DMS53 (cell line): ENCODE measurements around the gene JAK2.
A peak's percentile ranks its signal among the peaks of the same experiment; 100 is the strongest.
"Not testable (repeated sequence)": the region's sequence is repeated elsewhere in the genome, so short reads cannot be mapped to it uniquely, and the experiment has no call there.

ENCODE experiments used
- DNase-seq: peaks from one replicate; lab custom pipeline; 2025; lab: John Stamatoyannopoulos, UW

The JAK2 gene

DNA sequence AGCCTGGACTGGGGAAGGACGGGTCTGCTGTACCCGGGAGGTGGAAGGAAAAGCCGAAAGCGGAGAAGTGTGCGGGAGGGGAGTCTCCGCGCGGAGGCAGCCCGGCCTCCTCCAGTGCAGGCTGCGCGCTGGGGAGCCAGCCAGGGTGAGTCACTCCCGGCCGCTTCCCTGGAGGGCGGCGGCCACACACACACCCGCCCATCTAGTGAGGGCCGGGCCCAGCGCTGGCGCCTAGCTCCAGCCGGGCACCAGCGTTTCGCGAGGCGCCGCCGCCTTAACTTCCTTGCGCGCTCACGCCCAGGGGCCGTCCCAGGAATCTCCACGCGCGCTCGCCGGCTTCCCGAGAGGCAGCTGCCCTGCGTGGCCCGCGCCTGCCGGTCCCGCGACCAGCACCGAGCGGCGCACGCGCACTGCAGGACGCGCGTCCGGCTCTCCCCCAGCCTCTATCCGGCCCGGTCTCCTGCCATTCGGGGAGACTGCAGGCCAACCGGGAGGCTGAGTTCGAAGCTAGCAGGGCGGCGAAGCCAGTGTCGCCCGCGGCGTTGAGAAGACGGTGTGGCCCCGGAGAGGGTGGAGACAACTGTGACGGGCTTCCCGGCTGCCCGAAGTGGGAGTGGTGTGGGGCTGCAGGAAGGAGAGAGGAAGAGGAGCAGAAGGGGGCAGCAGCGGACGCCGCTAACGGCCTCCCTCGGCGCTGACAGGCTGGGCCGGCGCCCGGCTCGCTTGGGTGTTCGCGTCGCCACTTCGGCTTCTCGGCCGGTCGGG lies at the start of gene JAK2:
Gene JAK2 (plus strand): TSS at position 652 of the 765 bp plus-strand sequence. CDS start 36,716 bp downstream, outside the sequence.
- DNase-seq = peak; percentile 97

DNA sequence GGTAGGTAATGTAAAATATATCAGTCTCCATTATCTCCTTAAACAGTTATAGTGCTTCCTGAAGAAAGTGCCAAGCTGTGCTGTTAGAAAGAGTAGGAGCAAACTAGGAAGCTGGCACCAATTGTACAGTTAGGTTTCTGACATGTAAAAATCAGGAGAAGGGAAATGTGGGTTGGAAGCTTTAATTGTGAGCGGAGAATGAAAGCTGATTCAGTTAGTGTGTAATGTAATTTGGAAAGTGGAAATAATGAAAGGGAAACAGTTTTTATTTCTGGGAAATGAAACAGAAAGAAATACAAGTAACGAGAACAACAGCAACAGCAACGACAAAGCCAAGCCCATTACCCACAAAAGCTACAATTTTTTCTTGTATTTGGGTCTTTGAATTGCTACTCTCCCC lies 48.8 kb upstream of the JAK2 start:
- DNase-seq = no peak

DNA sequence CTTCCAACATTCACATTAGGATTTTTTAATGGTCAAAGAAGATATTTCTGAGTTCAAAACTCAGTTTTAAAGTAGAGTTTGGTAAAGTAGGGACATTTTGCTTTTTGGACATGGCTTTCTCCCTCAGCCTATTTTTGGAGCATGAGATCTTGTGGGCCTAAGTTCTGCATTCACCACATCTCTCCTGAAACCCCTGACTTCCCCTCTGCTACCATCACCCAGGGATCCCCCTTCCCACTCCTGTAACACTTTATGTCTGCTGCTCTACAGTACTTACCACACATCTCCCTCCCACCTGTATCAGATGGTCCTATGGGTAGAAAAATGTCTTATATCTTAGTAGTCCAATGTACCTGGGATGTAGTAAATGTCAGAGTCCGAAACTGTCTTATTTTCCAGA lies 48.2 kb upstream of the JAK2 start:
- DNase-seq = no peak

DNA sequence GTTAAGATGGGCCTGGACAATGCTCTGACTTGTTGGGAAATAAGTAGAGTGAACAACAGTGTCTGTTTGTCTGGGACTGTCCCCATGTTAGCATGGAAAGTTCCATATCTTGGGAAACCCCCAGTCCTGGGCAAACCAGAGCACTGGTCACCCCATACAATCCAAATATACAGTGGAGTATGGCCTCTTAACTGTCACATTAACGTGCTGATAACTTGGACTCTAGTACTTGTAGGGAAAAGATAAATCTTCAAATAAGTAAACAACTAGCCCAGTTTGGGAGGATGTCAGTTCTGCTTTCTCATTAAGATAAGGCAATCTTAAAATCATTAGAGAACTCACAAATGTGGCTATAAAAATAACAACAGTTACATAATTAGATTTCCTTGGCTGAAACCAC lies 47.6 kb upstream of the JAK2 start:
- no peak for DNase-seq

DNA sequence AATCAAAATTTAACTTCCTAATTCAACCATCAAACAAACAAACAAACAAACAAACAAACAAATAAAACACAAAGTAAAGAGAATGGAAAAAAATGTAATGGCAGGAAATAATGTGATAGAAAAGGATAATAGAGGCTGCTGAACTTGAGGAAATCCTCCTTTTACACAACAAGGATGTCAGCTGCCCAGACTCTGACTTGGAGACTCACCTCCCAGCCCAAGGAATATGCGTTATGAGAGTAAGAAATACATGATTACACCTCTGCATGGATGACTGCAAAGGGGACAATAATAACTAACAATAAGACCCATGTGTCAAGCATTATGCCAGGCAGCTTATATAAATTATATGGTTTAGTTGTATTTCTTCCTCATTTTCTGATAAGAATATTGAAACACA lies 46.6 kb upstream of the JAK2 start:
- no peak for DNase-seq

DNA sequence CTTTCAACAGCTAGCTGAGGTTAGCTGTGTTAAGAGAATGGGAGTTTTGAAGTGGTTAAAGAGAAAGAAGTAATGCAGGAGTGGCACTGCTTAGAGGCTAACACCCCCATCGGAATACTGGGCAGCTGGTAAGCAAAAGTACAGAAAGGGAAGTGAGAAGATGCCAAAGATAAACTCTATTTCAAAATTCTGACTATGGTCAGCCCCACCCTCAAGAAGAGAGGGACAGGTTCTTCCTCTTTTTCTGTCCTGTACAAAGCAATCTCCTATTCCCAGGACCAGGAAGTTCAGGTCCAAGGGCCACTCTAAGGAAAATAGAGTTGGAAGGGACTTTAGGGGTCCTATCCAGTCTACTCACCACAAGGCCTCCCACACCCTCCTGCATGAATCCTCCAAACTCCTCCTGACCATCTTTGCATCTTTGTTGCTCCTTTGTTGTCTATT lies 45.9 kb upstream of the JAK2 start:
- no peak for DNase-seq

DNA sequence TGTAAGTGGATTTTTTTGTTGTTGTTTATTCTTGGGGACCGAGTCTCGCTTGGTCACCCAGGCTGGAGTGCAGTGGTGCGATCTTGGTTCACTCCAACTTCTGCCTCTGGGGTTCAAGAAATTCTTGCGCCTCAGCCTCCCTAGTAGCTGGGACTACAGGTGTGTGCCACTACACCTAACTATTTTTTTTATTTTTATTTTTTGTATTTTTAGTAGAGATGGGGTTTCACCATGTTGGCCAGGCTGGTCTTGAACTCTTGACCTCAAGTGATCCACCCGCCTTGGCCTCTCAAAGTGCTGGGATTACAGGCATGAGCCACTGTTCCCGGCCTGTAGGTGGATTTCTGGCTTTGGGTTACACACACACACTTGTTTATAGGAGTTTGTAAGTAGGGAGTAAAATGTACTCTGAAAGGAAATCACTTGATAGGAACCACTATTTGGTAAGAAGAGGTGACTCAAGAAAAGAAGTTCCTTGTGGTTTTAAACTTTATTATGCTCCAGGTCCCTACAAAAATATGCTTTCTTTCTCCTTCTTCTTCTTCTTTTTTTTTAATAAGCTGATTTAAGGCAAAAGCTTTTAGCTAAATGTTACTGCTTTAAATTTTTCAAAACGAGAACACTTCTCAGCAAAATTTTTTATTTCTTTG lies 42.9 kb upstream of the JAK2 start:
- not testable (repeated sequence) for DNase-seq

DNA sequence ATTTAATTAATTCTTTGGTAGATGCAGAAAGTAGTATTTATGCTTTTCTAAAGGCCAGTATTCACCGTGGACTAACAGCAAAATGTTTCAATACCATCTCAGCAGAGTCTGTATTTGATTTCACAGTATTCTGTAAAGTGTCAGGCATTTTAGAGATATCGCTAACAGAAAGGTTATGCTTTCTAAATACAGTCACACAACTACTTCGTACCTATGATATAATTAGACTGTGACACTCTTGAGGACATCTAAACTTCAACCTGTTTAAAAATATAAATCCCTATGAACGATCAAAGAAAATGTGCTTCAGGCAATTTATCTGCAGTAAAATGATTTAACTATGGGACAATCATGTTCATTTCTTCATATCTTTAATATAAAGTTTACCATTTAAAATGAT lies 41.7 kb upstream of the JAK2 start:
- DNase-seq = no peak

DNA sequence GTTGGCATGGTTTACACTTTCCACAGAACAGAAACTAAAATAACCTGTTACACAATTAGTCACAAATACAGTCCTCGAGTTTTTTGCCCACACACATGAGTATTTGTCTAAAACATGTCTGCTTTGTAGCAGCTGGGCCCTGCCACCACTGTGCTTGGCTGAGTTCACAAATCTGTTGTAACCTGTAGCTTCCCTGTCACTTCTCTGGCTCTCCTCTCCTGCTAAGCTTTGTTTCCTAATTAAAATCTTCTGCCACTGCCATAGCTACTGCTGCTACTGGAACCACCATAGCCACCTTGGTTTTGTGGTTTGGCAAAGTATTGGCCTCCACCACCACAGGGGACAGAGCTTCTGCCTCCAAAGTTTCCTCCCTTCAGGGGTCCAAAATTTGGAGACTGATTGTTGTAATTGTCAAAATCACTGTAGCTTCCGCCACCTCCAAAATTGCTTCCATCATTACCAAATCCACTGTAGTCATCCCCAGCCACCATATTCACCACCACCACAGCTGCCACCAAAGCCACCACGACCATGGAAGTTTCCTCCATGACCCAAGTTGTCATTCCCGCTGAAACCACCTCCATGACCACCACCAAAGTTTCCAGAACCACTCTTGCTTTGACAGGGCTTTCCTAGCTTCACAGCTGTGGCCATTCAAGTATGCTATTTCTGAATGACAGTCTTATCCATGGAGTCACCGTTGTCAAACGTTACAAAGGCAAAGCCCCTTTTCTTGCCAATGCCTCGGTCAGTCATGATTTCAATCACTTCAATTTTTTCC lies 40.5 kb upstream of the JAK2 start:
- DNase-seq = not testable (repeated sequence)

DNA sequence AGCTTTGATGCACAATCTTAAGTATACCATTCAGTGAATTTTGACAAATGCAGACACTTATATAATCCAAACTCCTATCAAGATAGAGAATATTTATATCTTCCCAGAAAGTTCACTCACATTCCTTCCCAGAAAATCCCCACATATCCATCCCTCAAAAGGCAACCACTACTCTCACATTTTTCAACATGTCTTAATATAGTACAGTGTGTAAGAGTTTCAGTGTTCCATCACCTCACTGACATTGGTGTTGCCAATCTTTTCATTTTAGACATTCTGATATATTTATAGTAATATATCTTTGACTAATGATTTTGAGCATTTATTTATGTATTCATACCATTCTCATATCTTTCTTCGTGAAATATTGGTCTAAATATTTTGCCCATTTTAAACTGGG lies 38.1 kb upstream of the JAK2 start:
- no peak for DNase-seq

DNA sequence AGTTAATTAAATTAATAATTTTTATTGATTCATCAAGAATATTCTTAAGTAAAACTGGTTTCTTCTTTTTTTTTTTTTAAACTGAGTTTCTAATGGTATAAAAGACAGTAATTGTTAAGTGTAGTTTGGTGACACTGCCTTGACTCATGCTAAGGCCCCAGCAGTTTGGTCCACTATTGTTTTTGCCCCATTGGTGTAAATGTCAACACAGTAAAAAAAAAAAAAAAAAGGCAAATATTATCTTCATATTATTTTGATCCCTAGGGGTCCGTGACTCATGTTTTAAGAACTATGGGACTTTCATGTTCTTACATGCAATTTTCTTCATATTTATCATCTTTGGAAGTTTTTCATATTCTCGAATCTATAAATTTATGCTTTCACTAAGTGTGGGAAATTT lies 29.2 kb upstream of the JAK2 start:
- no peak for DNase-seq

DNA sequence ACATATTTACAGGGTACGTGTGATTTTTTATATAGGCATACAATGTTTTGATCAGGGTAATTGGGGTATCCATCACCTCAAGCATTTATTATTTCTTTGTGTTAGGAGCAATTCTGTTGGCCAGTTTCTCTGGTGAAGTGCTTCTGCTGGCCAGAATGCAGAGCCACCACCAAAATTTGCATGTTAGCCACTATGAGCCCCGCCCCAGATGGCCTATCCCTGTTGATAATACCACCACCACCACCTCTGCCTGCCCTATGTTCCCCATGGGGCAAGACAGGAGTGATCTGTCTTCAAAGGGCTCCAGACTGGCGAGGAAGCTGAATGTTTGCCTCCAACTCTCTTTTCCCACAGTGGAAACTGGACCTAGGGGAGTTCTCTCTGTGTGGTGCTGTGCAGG lies 26.0 kb upstream of the JAK2 start:
- DNase-seq = no peak

DNA sequence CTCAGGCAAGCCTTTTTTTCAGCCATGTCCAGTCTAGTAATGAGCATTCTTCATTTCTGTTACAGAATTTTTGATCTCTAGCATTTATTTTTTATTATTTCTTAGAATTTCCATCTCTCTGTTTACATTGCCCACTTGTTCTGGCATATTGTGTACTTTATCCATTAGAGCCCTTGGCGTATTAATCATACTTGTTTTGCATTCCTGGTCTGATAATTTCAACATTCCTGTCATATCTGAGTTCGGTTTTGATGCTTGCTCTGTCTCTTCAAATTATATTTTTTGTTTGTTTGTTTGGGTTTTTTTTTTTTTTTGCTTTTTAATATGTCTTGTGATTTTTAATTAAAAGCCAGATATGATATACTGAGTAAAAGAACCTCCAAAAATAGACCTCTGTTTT lies 23.0 kb upstream of the JAK2 start:
- DNase-seq = no peak

DNA sequence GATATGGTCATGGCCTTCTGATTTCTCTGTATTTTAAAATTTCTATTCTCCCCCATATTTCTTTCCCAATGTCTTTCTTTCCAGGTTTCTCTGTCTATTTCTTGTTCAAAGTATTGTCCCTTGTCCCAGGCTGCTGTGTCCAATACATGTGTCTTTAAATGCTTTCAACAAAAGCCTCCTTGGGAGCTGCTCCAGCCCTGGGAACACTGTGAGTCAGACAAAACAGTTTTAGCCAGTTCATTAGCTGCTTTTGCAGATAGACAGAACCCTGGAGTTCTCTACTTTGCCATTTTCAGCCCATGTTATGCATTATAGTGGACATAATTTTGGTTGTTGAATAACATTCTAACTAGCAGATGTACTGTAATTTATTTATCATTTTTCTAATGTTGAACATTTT lies 20.5 kb upstream of the JAK2 start:
- DNase-seq = no peak

DNA sequence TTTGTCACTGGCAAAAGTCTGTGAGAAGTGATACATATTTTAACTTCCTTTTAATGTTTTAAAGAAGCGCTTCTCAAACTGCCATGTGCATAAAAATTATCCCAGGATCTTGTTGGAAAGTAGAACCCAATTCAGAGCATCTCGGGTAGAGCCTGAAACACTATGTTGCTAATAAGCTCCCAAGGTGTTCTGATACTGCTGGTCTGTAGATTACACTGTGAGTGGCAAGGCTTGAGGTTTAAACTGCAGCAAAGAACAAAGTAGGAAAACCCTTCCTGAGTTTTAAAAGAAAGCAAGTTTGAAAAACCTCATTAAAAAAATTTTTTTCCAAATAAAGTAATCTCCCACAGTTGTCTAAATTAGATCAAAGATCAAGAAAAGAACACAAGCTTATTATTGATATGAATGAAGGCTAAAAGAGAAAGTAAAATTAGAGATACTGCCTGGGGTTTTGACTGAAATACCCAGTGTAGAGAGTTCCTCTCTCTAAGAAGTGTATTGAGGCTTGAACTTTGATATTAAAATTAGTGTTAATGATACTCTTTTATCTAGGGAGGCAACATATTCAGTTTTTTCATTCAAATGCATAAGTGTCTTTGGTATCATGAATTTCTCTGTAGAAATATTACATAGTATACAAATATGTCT lies 19.8 kb upstream of the JAK2 start:
- DNase-seq = no peak

DNA sequence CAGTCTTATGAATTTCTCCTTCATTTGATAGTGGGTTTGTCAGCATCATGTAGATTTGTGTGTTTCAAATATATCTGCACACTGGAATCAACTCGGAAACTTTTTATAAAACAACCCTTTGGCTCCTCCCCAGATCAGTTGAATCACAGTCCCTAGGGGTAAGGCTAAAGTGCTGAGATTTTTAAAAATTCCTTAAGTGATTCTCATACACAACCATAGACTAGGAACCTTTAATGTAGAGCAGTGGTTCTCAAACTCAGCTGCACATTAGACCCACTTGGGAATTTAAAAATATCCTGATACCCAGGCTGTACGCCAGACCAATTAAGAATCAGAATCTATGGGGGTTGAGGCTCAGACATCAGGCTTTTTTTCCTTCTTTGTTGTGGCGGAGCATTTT lies 17.5 kb upstream of the JAK2 start:
- no peak for DNase-seq

DNA sequence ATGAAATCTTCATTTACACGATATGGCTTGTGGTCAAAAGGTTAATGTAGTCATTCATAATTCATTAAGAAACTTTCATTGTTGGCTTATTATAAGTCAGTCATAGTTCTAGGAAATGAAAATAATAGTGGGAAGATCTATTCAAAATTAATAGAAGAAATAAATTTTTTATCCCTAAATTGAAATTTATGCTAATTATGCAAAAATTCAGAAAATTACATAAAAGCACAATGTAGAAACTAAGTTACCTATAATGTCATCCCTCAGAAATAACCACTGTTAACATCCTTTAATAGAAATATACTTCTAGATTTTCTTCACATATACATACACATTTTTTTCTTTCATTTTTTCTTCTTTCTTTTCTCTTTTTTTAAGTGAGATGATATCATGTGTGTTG lies 15.9 kb upstream of the JAK2 start:
- DNase-seq = no peak

DNA sequence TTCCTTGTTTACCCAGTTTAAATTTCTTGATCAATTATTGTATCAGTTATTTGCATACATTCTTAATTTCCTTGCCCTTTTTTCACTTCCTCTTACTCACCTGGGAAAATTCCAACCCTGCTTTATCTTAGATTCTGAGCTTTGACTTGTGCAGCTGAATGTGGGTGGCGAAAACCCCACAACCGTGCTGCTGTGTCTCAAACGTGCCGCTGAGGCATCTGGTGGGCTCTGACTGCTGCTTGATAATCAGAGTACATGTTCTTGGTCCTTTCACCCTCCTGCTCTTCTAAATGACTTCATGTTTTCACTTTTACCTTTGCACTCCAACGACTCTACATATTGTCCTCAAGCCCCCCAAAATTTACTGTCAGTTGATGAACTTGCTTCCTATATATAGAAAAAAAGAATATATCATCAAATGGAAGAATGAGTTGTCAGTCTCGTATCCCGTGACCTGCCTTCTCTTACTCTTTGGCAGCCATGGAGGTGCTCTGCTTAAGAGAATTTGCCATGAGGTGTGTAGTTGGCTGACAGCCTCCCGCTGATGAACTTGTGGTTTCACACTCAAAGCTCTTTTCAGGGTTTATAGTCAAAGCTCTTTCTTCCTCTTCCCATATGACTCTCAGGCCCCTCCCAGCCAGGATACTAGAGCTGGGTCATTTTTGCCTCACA lies 14.0 kb upstream of the JAK2 start:
- DNase-seq = no peak

DNA sequence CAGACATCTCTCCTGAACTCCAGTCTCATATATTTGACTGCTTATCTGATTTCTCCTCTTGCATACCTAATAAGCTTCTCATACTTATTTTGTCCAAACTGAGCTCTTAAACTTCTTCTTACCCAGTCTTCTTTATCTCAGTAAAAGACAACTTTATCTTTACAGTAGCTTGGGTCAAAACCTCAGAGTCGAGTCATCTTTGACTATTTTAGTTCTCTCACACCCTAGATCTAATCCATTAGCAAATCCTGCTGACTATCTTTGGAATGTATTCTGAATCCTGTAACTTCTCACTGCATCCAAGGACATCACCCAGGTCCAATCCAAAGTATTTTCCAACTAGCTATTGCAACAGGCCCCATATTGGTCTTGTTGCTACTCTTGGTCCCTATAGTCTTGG lies 11.8 kb upstream of the JAK2 start:
- DNase-seq = no peak

DNA sequence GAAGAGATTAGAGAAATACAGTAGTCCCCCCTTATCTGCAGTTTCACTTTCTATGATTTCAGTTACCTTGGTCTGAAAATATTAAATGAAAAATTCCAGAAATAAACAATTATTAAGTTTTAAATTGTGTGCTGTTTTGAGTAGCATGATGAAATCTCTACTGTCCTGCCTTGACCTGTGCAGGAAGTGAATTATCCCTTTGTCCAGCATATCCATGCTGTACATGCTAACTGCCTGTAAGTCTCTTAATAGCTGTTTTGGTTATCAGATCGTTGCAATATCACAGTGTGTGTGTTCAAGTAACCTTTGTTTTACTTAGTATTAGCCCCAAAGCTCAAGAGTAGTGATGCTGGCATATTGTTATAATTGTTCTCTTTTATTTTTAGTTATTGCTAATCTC lies 11.2 kb upstream of the JAK2 start:
- no peak for DNase-seq

DNA sequence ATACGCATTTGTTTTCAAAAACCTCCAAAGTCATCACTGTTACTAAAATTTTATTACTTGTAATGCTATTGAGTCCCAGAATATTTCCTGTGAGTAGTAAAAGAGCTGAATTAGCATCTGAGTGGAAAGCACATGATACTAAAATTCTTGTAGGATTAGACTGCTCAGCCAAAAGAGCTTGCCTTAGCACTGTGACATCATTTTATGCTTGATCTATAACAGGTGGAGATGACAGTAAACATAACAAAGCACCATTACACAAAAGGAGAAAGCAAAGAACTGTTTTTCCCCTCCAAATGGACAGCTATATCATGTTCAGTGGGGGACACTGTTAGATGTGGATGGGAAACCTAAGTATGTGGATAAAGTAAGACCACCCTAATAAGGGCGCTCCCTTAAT lies 5.8 kb upstream of the JAK2 start:
- DNase-seq = peak; percentile 73
